Thymus (tissue), 11 donors: ENCODE results near the gene ZBTB7B. TPM values are rescaled to one million over a fixed set of nuclear protein-coding genes. Genes with fewer than 3 reads are reported as not detected.

Experiments
- DNase-seq, 9 donors: peaks; one replicate each; pipeline ENCODE4 v3.0.0-alpha.2; 2013; ENCODE audit warnings: low spot score in 9 of 9, low read depth in 6 of 9, missing footprints in 1 of 9
- H3K27ac ChIP-seq, 2 donors: one replicate each; pipeline ENCODE4 v1.5.1; 2013; ENCODE audit warnings: control low read depth in 1 of 2, low read depth in 1 of 2, low read length in 1 of 2, mild to moderate bottlenecking in 1 of 2, moderate library complexity in 1 of 2
- H3K27me3 ChIP-seq, 2 donors: one replicate each; pipeline ENCODE4 v1.5.1; 2013; ENCODE audit warnings: low read length in 1 of 2; ENCODE audit not compliant: control insufficient read depth in 2 of 2, insufficient read depth in 1 of 2
- H3K36me3 ChIP-seq, 2 donors: one replicate each; pipeline ENCODE4 v1.5.1; 2013; ENCODE audit warnings: low read length in 1 of 2, mild to moderate bottlenecking in 1 of 2, moderate library complexity in 1 of 2; ENCODE audit not compliant: control insufficient read depth in 2 of 2, insufficient read depth in 2 of 2
- H3K4me1 ChIP-seq, 2 donors: one replicate each; pipeline ENCODE4 v1.5.1; 2013; ENCODE audit warnings: low read length in 2 of 2; ENCODE audit not compliant: control insufficient read depth in 2 of 2, insufficient read depth in 2 of 2
- H3K4me3 ChIP-seq, 2 donors: one replicate each; pipeline ENCODE4 v1.5.1; 2013; ENCODE audit warnings: low read length in 2 of 2, control low read depth in 1 of 2, mild to moderate bottlenecking in 1 of 2
- H3K9me3 ChIP-seq, 2 donors: one replicate each; pipeline ENCODE4 v1.5.1; 2013; ENCODE audit warnings: low read length in 1 of 2, mild to moderate bottlenecking in 1 of 2; ENCODE audit not compliant: control insufficient read depth in 2 of 2, insufficient read depth in 1 of 2
- WGBS: extraction: QIAGEN DNeasy Blood & Tissue Kit; methylation state at CpG from one replicate; pipeline ENCODE4 v1.1.7; 2013; 5-methylcytosine and 5-hydroxymethylcytosine counted together
- polyA plus RNA-seq: library from polyadenylated mRNA; stranded (reverse); fragments of 200-250 nt; gene quantifications from one replicate; pipeline ENCODE4 v1.2.3, GENCODE V29; 2013
- total RNA-seq: library from RNA; stranded (reverse); fragments of 120-200 nt; gene quantifications from one replicate; pipeline ENCODE4 v1.2.4, GENCODE V29; 2013
- donor health status: healthy.

The ZBTB7B gene
- total and polyA plus RNA-seq, 2 donors: 12.1 to 21.9 TPM

DNA sequence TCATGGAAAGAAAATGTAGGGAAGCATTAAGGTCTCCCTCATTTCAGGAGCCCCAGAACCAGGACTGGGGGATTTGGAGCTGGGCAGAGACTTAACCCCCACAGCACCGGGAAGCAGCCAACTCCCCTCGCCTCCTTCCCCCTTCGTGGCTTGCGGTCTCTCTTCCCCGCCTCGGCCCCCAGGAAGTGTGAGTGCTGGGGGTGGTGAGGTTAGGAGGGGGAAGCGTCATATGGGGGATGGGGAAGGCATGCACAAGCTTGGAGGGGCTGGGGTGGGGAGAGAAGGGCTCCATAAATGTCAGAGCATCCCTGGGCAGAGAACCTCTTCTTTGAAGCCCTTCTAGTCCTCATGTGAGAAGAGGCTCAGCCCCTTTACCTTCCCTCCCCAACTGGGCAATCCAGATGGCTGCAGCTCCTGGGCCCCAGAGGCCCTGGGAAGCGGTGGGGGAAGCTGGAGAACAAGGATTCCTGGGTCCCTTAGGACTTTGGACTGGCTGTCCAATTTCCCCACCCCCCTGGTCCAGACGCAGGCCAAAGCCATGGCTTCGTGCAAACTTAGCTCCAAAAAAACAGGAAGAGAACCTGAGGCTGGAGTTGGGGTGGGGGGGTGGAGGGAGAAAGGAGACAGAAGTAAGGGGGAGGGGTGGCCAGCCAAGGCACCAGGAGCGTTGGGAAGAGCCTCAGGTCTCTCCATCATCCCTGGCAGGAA, 7.8 kb downstream of the ZBTB7B start:
- Histone ChIP-seq H3K4me3 (peak overlapping the region; percentile 22 to 46), H3K27ac (peak overlapping the region; percentile 15 to 75), H3K9me3 (peaks cover 0 to 1% of the 10 kb centered on the region in 2 donors), H3K27me3 (peaks cover 7 to 65% of the 10 kb centered on the region in 2 donors), H3K4me1 (peaks cover 30 to 99% of the 10 kb centered on the region in 2 donors), H3K36me3 (peaks cover 6 to 8% of the 10 kb centered on the region in 2 donors)
- peak in 2 of 9 donors; percentile 49 to 67 for DNase-seq
- 26% methylated on average over 11 of the region's 11 CpGs for WGBS

DNA sequence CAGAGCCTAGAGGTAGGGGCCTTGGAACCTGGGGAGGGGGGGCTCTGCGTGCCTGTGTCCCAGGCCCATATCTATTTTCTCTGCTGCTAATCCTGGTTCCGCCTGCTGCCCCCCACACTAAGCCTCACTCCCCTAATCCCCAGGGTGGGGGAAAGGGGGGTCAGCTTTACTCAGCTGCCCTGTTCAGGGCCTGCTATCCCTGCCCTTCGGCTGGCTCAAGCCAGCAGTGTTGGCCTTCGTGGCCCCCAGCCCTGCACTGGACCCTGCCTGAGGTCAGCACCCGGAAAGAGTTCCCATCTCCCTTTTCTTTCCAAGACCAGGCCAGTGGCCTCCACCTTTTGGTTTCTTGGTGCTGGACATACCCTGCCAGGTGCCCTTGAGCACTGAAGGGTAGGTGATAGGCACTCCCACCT, 8.4 kb downstream of the ZBTB7B start:
- H3K4me3 ChIP-seq: peak overlapping the region in 1 of 2 donors; percentile 46
- DNase-seq: no peak

DNA sequence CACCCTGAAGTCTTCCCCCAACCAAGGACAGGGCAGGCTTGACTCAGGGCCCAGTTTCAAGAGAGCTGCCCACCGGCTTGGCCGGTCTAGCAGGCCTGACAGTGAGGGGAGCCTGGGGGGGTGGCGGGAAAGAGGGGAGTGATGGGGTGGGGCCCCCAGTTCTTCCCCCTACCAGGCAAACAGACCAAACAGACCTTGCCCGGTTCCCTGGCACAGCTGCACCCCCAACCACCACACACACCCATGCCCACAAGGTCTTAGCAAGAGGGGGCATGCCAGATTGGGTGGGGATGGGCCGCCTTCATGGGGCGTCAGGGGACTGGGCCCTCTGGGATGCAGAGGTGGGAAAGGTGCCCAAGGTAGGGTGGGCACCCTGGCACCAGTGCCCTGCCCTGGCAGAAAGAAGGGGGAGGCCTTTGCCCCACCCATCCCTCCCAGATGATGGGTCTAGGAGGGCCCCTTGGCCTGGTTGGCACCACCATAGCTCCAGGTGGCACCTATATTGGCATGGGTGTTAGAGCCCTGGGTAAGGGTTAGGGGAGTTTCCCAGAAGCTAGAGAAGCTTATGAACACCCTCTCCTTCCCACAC, 8.9 kb downstream of the ZBTB7B start:
- H3K9me3 ChIP-seq: peaks cover 0 to 1% of the 10 kb centered on the region in 2 donors
- peaks cover 39 to 99% of the 10 kb centered on the region in 2 donors for H3K4me1 ChIP-seq
- 91% methylated on average over 6 of the region's 6 CpGs for WGBS
- peaks cover 11 to 66% of the 10 kb centered on the region in 2 donors for H3K27me3 ChIP-seq
- H3K27ac ChIP-seq: peak overlapping the region in 1 of 2 donors; percentile 72
- H3K4me3 ChIP-seq: no peak overlapping the region
- DNase-seq: no peak
- H3K36me3 ChIP-seq: peaks cover 6 to 8% of the 10 kb centered on the region in 2 donors

More for the DNA sequence above, 8.4 kb downstream of the ZBTB7B start:
- Histone ChIP-seq H3K27me3 (peaks cover 8 to 65% of the 10 kb centered on the region in 2 donors), H3K27ac (peak overlapping the region in 1 of 2 donors; percentile 72), H3K9me3 (peaks cover 0 to 1% of the 10 kb centered on the region in 2 donors), H3K36me3 (peaks cover 6 to 8% of the 10 kb centered on the region in 2 donors), H3K4me1 (peaks cover 34 to 99% of the 10 kb centered on the region in 2 donors)
- 95% methylated on average over 5 of the region's 5 CpGs for WGBS

DNA sequence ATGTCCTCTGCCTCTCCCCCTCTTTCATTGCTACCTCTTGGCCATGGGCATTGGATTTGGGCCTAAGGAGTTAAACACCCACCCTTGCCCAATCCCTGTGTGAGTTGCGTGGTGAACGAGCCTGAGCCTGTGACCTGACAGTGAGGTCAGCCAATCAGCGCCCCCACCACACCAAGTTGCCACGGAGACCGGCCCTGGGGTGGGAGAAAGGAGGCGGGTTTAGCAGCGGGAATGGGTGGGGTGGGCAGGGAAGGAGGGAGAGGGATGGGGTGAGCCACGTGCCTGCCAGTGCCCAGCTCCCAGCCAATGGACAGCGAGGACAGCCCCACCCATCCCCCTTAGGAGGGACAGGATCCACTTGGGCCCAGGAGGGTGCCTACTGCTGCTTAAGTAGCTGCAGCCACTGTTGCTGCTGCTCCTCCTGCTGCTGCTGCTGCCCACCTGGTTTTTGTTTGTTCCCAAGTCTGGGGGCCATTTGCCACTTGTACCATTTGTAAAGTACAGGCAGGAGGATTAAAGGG, 9.5 kb downstream of the ZBTB7B start:
- Histone ChIP-seq H3K27ac (peak overlapping the region in 1 of 2 donors; percentile 68), H3K9me3 (peaks cover under 1 to 1% of the 10 kb centered on the region in 2 donors), H3K36me3 (peaks cover 6 to 12% of the 10 kb centered on the region in 2 donors), H3K4me3 (no peak overlapping the region), H3K4me1 (peaks cover 44 to 99% of the 10 kb centered on the region in 2 donors), H3K27me3 (peaks cover 13 to 71% of the 10 kb centered on the region in 2 donors)
- no peak for DNase-seq
- WGBS: 79% methylated on average over 9 of the region's 9 CpGs

DNA sequence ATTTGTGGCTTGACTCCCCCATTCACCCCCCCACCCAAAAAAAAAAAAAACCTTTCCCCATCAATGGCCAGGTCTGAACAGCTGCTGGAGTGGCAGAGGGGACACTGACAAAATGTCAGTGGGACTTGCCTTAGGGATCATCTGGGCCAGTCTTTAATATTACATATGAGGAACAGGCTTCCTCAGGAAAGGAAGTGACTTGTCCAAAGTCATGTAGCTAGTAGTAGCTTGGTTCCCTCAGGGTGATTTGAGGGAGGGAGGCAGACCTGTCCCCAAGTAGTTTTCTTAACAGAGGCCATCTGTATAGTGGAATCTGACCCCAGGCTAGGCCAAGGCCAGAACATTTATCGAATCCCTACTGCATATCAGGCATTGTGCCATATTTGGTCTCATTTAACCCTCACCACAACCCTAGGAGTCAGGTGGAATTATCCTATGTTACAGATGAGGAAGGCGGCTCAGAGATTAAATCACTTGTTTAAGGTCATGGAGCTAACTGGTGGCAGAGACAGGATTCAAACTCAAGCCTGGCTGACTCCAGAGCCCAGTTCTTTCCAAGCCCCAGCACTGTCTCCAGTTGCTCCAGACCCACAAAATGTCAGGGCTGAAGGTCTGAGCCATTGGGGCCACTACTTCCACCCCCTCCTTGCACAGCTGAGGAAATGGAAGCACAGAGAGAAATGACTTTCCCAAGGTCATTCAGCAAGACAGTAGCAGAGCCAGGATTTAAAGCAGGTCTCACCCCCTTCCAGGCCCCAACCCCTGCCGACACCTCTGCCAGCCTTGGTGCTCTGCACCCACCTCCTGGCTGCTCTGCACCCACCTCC, 10.4 kb downstream of the ZBTB7B start:
- Histone ChIP-seq H3K27me3 (peaks cover 13 to 79% of the 10 kb centered on the region in 2 donors), H3K4me1 (peaks cover 52 to 99% of the 10 kb centered on the region in 2 donors), H3K4me3 (peak overlapping the region; percentile 3 to 11), H3K36me3 (peaks cover 6 to 12% of the 10 kb centered on the region in 2 donors), H3K9me3 (peaks cover 6 to 10% of the 10 kb centered on the region in 2 donors), H3K27ac (peak overlapping the region; percentile 23 to 65)
- WGBS: 89% methylated on average over 3 of the region's 3 CpGs
- no peak for DNase-seq

DNA sequence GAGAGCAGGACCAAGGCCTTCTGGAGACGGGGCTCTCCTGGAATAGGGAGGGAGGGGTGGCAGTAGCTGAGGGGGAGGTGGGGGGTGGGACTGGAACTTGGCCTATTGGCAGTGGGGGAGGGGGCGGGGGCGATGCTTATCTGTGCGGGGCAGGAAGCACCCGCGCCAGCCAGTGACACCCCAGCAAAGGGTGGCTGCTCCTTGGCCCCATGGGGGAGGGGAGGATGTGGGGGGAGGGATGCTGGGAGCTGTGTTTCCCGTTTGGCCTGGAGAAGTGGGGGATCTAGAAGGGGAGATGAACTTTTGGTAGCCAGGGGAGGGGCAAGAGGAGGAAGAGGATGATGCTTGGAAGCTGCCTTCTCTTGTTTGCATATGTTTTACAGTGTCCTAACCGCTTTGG, 11.0 kb downstream of the ZBTB7B start:
- Histone ChIP-seq H3K27me3 (peaks cover 13 to 82% of the 10 kb centered on the region in 2 donors), H3K36me3 (peaks cover 6 to 12% of the 10 kb centered on the region in 2 donors), H3K27ac (peak overlapping the region in 1 of 2 donors; percentile 83), H3K9me3 (peaks cover 6 to 10% of the 10 kb centered on the region in 2 donors), H3K4me3 (peak overlapping the region; percentile 3 to 11), H3K4me1 (peaks cover 53 to 98% of the 10 kb centered on the region in 2 donors)
- DNase-seq: peak in 3 of 9 donors; percentile 56 to 68 (median 56)
- WGBS: 28% methylated on average over 8 of the region's 8 CpGs

DNA sequence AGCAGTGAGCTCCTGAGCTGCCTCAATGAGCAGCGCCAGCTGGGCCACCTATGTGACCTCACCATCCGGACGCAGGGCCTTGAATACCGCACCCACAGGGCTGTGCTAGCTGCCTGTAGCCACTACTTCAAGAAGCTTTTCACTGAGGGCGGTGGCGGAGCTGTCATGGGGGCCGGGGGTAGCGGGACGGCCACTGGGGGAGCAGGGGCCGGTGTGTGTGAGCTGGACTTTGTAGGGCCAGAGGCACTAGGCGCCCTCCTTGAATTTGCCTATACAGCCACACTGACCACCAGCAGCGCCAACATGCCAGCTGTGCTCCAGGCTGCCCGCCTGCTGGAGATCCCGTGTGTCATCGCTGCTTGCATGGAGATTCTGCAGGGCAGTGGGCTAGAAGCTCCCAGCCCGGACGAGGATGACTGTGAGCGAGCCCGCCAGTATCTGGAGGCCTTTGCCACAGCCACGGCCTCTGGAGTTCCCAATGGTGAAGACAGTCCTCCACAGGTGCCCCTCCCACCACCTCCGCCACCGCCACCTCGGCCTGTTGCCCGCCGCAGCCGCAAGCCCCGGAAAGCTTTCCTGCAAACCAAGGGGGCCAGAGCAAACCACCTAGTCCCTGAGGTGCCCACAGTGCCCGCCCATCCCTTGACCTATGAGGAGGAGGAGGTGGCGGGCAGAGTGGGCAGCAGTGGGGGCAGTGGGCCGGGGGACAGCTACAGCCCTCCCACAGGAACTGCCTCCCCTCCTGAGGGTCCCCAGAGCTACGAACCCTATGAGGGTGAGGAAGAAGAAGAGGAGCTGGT, 12.3 kb downstream of the ZBTB7B start:
- 97% methylated on average over 31 of the region's 31 CpGs for WGBS
- no peak for DNase-seq
- Histone ChIP-seq H3K9me3 (peaks cover 6 to 10% of the 10 kb centered on the region in 2 donors), H3K27me3 (peaks cover 13 to 83% of the 10 kb centered on the region in 2 donors), H3K36me3 (peaks cover 6 to 12% of the 10 kb centered on the region in 2 donors), H3K4me3 (no peak overlapping the region), H3K4me1 (peaks cover 59 to 97% of the 10 kb centered on the region in 2 donors), H3K27ac (no peak overlapping the region)
